Adrenal gland (tissue), 12 donors: ENCODE data around the gene POLDIP3. TPM values are rescaled to one million over a fixed set of nuclear protein-coding genes. Genes with fewer than 3 reads are reported as not detected.
"Not testable (repeated sequence)": the region's sequence is repeated elsewhere in the genome, so short reads cannot be mapped to it uniquely, and the experiment has no call there.

Source experiments
- DNase-seq, 7 donors: peaks; one replicate each; pipeline ENCODE4 v3.0.0-alpha.2; 2019 to 2020
- H3K27ac ChIP-seq, 5 donors: fragments of 200-600 bp; sonication (generic) in 4 of 5; 1 replicate in 3 of 5; 2 replicates in 2 of 5; pipeline versions ENCODE4 v1.5.1 to v1.8.0; 2016 to 2020; ENCODE audit warnings: mild to moderate bottlenecking in 1 of 5
- H3K27me3 ChIP-seq: fragments of 200-600 bp; 2 replicates; pipeline ENCODE4 v1.8.0; 2021
- H3K36me3 ChIP-seq, 2 donors: fragments of 200-600 bp; replicated peaks in 1 of 2; 1 replicate in 1 of 2; 2 replicates in 1 of 2; pipeline versions ENCODE4 v1.5.1 to v1.8.0; 2018 to 2022
- H3K4me1 ChIP-seq, 2 donors: fragments of 200-600 bp; replicated peaks in 1 of 2; 1 replicate in 1 of 2; 2 replicates in 1 of 2; pipeline versions ENCODE4 v1.5.1 to v1.8.0; 2018 to 2021
- H3K4me3 ChIP-seq, 4 donors: fragments of 200-600 bp; sonication (generic) in 3 of 4; one replicate each; pipeline ENCODE4 v1.5.1; 2016 to 2018
- H3K9me3 ChIP-seq, 3 donors: fragments of 200-600 bp; sonication (generic) in 1 of 3; replicated peaks in 1 of 3; 1 replicate in 2 of 3; 2 replicates in 1 of 3; pipeline versions ENCODE4 v1.5.1 to v1.8.0; 2016 to 2021
- POLR2A ChIP-seq, 2 donors: fragments of 450-650 bp; IDR thresholded peaks; one replicate each; pipeline ENCODE4 v1.6.1; 2017; ENCODE audit warnings: antibody characterized with exemption in 2 of 2, mild to moderate bottlenecking in 2 of 2, moderate library complexity in 1 of 2
- WGBS, 4 donors: extraction: QIAGEN DNeasy Blood & Tissue Kit in 2 of 4; methylation state at CpG; one replicate each; pipeline versions ENCODE4 v1.1.5 to v1.1.7; 2013 to 2017; 5-methylcytosine and 5-hydroxymethylcytosine counted together
- intact Hi-C, 2 donors: fragments of 100-400 bp; cut with DNase I; formaldehyde crosslinking; loops; one replicate each; pipeline versions ENCODE4 v1.14.1 to v1.15.0; 2022 to 2023
- polyA plus RNA-seq, 3 donors: library from polyadenylated mRNA; stranded (reverse); fragments of 200-250 nt in 2 of 3; fragments of 350-450 nt in 1 of 3; fragmentation: Illumina TruSeq in 1 of 3; extraction: RNeasy Lipid Tissue Mini Kit (QIAGEN cat#74804) in 1 of 3; gene quantifications; one replicate each; pipeline ENCODE4 v1.2.3, GENCODE V29; 2013 to 2014
- total RNA-seq, 9 donors: library from RNA; depleted of rRNA in 4 of 9; stranded (reverse); fragments of >200 nt in 4 of 9; fragments of 120-200 nt in 1 of 9; fragmentation: NEBNext Ultra II Directional in 1 of 9; extraction: Animal tissue kit (Norgen Biotek cat#: 25700) in 1 of 9; gene quantifications; one replicate each; pipeline versions ENCODE4 v1.1.0 to v1.2.4, GENCODE V29; 2013 to 2023
- TF ChIP-seq, protein P1 (sequence below), 6 experiments: fragments of 450-650 bp in 4 of 6; fragments of 200-600 bp in 2 of 6; sonication (generic) in 1 of 6; IDR thresholded peaks; 1 replicate in 5 of 6; 2 replicates in 1 of 6; pipeline versions ENCODE4 v1.5.1 to v1.8.0; 2016 to 2021; ENCODE audit warnings: antibody characterized with exemption in 6 of 6, mild to moderate bottlenecking in 2 of 6, moderate library complexity in 1 of 6
- donor health status: healthy with polysubstance abuse.
- donor health status: Bipolar disorder and iron deficiency.
- donor health status: DM: yes; HTN: yes; CAD: no.
- donor health status: DM: no; HTN: no; CAD: no.
- donor health status: DM: no; HTN: no; CAD: no.
- donor health status: DM: yes; HTN: yes; CAD: no.

Gene POLDIP3
- total and polyA plus RNA-seq, 12 donors = 18.7 to 80.2 (median 45.4) TPM

DNA sequence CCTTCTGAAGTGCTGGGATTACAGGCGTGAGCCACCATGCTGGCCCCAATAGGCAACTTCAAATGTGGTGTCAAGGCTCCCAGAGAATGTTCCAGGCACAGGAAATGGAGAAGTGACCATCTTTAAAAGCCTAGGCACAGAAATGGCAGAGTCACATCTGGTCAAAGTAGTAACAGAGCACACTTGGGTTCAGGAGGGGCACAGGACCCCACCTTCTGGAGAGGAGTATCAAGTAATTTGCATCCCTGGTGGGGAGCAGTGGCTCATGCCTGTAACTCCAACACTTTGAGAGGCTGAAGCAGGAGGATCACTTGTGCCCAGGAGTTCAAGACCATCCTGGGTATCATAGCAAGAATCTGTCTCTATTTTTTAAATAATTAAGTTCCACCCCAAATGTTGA is 31.7 kb downstream of the POLDIP3 start:
- 86 to 100% (median 93%) methylated on average over 1 of the region's 1 CpG for WGBS, 4 donors
- Histone ChIP-seq H3K4me3 (no peak overlapping the region), H3K27ac (no peak overlapping the region), H3K4me1 (peaks cover 1 to 9% of the 10 kb centered on the region in 2 donors), H3K27me3 (no peaks in the 10 kb centered on the region), H3K9me3 (no peaks in the 10 kb centered on the region), H3K36me3 (peaks cover 0 to 51% of the 10 kb centered on the region in 2 donors)
- TF ChIP-seq POLR2A (IDR thresholded peaks at IDR 0.05) = no peak
- TF ChIP-seq, protein P1, sequence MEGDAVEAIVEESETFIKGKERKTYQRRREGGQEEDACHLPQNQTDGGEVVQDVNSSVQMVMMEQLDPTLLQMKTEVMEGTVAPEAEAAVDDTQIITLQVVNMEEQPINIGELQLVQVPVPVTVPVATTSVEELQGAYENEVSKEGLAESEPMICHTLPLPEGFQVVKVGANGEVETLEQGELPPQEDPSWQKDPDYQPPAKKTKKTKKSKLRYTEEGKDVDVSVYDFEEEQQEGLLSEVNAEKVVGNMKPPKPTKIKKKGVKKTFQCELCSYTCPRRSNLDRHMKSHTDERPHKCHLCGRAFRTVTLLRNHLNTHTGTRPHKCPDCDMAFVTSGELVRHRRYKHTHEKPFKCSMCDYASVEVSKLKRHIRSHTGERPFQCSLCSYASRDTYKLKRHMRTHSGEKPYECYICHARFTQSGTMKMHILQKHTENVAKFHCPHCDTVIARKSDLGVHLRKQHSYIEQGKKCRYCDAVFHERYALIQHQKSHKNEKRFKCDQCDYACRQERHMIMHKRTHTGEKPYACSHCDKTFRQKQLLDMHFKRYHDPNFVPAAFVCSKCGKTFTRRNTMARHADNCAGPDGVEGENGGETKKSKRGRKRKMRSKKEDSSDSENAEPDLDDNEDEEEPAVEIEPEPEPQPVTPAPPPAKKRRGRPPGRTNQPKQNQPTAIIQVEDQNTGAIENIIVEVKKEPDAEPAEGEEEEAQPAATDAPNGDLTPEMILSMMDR (IDR thresholded peaks at IDR 0.05) = no peak
- no peak for DNase-seq
- intact Hi-C loops = no loop called here

DNA sequence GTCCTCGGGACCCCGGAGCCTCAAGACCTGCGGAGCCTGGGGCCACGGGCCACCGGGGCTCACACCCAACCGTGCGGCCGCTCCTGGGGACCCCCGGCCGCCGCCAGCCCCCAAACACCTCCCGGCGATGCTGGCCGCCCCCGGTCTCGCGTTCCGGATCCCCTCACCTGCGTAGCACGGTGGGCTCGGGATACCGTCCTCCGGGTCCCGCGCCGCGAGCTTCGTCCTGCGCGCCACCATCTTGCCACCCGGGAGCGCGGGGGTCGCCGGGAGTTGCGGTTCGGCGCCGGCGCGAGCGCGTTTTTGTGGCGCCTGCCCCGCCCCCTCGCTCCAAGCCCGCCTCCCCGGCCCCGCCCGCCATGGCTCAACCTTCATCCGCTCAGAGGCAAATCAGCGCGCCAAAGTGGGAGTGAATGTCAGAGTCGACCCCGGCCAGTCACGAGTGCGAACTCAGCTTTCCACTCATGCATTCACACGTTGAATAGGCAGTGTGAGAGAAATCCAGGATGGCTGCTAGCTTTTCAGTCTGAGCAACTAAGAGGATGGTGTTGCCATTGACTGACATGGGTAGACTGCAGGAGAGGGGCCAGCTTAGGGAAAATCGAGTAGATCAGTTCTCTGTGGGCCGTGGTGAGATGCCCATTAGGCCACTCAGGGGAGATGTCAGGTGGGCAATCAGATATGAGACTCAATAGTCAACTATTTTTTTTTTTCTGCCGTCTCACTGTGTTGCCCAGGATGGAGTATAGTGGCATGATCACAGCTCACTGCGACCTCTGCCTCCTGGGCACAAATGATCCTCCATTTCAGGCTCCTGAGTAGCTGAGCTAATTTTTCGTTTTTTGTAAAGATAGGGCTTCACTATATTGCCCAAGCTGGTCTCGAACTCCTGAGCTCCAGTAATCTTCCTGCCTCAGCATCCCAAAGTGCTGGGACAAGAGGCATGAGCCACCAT is 32.6 kb downstream of the POLDIP3 start:
- Histone ChIP-seq H3K27me3 (no peaks in the 10 kb centered on the region), H3K36me3 (peaks cover 0 to 49% of the 10 kb centered on the region in 2 donors), H3K9me3 (no peaks in the 10 kb centered on the region), H3K27ac (peak overlapping the region in 2 of 5 donors; percentile 41 to 50), H3K4me3 (peak overlapping the region in 3 of 4 donors; percentile 56 to 87 (median 81)), H3K4me1 (peaks cover 3 to 9% of the 10 kb centered on the region in 2 donors)
- DNase-seq = peak; percentile 79 to 87 (median 81)
- intact Hi-C loops = no loop called here
- 6 to 53% (median 10%) methylated on average over 6 to 64 of the region's 64 CpGs for WGBS, 4 donors
- TF ChIP-seq, protein P1 (IDR thresholded peaks at IDR 0.05) = no peak
- peak in 1 of 2 donors; percentile 32 for TF ChIP-seq POLR2A (IDR thresholded peaks at IDR 0.05)

DNA sequence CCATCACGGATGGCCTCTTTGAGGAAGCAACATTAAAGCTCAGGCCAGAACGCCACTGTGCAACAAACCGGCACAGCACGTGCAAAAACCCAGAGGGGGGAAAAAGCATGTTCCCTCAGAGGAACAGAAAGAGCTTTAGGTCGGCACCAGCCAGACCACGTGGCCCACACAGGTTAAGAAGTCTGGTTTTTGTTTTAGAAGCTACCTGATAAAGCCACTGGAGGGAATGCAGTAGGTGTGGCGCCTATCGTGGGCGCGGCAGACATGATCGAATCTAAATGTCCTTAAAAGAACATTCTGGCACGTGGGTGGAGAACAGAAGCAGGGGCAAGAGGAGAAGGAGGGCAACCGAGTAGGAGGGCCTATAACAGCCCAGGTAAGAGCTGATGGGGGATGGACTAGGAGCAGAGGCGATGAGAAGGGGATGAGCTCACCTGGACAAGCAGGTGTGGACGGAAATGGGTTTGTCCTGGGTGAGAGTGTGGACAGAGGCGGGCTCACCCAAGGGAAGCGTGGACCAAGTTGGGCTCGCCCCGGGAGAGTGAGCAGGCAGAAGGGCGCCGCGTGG is 33.4 kb downstream of the POLDIP3 start:
- Histone ChIP-seq H3K27ac (peak overlapping the region in 2 of 5 donors; percentile 41 to 50), H3K36me3 (peaks cover 0 to 42% of the 10 kb centered on the region in 2 donors), H3K4me3 (peak overlapping the region in 3 of 4 donors; percentile 56 to 87 (median 81))
- WGBS, 4 donors = 0 to 1% (median 1%) methylated on average over 9 to 10 of the region's 22 CpGs; no CpG with 5 or more reads in 1 of the 4 donors
- H3K27me3 ChIP-seq, intact Hi-C loops, H3K9me3 ChIP-seq, H3K4me1 ChIP-seq, DNase-seq: not testable (repeated sequence)

DNA sequence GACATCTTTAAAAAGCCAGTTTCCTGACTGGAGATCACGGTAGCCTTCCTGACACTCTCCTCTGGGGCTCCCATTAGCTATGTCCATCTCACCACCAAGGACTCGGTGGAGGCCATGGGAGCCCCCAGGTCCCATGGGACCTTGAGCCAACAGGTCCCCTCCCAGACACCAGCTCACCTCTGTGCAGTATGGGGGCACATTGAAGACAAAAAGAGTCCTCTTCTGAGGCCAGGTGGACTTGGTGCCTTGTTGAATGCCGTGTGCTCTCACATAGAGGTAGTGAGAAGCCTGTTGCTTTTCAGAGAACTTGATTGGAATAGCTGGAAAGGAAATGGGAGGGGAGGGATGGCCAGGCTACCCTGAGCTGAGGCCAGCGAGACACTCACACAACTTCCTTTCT is 34.6 kb downstream of the POLDIP3 start:
- H3K4me1 ChIP-seq, H3K27ac ChIP-seq, DNase-seq, intact Hi-C loops, H3K27me3 ChIP-seq, H3K9me3 ChIP-seq, H3K4me3 ChIP-seq: not testable (repeated sequence)
- H3K36me3 ChIP-seq = peaks cover 0 to 30% of the 10 kb centered on the region in 2 donors
- WGBS, 4 donors = 80 to 90% (median 85%) methylated on average over 1 to 3 of the region's 4 CpGs

DNA sequence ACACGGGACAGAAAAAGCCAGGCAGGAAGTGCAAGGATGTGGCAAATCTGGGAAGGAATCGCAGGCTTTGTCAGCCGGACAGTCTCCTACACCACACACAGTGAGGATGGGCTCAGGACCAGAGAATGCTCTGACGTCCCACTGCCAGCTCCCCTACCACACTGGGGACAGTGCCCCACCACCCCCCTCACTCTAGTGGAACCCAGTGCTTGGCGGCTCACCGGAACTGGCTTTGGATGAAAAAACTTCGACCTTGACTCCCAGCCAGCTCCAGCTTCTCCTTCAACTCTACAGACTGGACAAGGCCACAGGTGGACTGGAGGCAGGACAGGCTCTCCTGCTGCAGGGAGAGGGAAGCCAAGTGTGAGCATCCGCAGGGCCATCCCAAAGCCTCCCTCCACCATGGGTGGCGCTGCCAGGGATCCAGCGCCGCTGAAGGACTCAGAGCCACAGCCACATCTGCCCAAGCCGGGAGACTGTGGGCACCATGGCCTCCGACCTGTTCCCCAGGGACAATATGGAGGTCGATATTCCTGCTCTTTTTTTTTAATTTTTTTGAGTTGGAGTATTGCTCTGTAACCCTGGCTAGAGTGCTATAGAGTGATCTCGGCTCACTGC is 37.0 kb downstream of the POLDIP3 start:
- peak overlapping the region in 1 of 5 donors; percentile 40 for H3K27ac ChIP-seq
- H3K4me3 ChIP-seq = no peak overlapping the region
- peaks cover 3 to 9% of the 10 kb centered on the region in 2 donors for H3K4me1 ChIP-seq
- H3K27me3 ChIP-seq = no peaks in the 10 kb centered on the region
- peak; percentile 38 to 79 (median 76) for DNase-seq
- intact Hi-C loops = no loop called here
- H3K36me3 ChIP-seq = peaks cover 0 to 28% of the 10 kb centered on the region in 2 donors
- no peaks in the 10 kb centered on the region for H3K9me3 ChIP-seq
- WGBS, 4 donors = 49 to 58% (median 53%) methylated on average over 9 to 15 of the region's 15 CpGs
- no peak for TF ChIP-seq POLR2A (IDR thresholded peaks at IDR 0.05)
- TF ChIP-seq, protein P1 (IDR thresholded peaks at IDR 0.05) = no peak

DNA sequence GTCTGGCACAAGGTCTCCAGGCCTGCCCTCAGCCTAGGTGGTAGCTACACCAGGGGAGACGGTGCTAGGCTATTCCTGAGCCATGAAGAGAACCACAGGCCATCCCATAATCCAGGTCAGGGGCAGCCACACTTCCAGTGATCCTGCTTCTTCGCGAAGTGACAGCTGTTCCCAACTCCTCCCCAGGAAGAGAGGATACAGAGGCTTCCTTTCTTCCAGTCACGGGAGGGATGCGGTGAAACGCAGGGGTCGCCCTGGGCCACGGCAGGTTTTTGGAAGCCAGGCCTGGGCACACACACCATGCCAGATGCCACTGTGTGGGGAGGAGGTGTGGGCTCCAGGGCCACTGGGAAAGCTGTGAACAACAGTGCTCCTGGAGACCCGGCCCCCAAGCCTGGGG is 37.5 kb downstream of the POLDIP3 start:
- intact Hi-C loops, H3K9me3 ChIP-seq, DNase-seq, H3K4me3 ChIP-seq, H3K4me1 ChIP-seq, H3K27me3 ChIP-seq: not testable (repeated sequence)
- Histone ChIP-seq H3K36me3 (peaks cover 0 to 33% of the 10 kb centered on the region in 2 donors), H3K27ac (peak overlapping the region in 1 of 5 donors; percentile 45)
- WGBS, 4 donors = 52 to 70% (median 60%) methylated on average over 2 to 8 of the region's 9 CpGs

DNA sequence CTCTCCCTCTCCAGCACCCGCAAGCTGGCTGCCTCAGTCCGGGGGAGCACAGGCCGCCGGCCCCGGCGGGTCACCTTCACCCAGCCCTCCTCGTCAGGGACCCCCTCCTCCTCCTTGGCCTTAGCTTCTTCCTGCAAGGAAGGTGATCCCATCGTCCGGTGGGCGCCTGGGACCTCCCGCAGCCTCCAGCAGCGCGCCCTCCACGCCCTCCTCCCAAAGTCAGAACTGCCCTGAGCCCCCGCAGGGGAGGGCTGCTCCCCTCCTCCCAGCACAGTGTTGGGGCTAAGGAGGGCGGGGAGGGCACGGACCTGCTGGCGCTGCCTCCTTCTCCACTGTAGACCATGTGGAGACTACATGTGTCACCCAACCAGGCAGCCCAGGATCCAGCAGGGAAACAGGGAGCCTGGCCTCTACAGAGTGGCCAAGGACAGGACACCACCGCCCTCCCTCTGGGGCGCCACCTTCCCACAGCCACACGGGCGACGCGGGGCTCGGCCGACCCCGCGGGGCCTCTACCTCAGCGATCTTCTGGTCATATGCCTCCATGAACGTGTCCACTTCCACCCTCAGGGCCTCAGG is 38.6 kb downstream of the POLDIP3 start:
- H3K27ac ChIP-seq, H3K4me1 ChIP-seq, H3K9me3 ChIP-seq, H3K4me3 ChIP-seq, H3K27me3 ChIP-seq, DNase-seq, intact Hi-C loops: not testable (repeated sequence)
- 83 to 92% (median 88%) methylated on average over 14 to 28 of the region's 30 CpGs for WGBS, 4 donors
- H3K36me3 ChIP-seq = peaks cover 0 to 33% of the 10 kb centered on the region in 2 donors
